Measurements from ENCODE around the gene MGRN1. TPM values are rescaled to one million over a fixed set of nuclear protein-coding genes. Genes with fewer than 3 reads are reported as not detected.

MGRN1 gene
- polyA plus RNA-seq, 3 donors: 3.7 to 48.2 (median 4.7) TPM

- Histone ChIP-seq H3K4me3 (replicated peaks in 1 of 3; ENCODE audit: low read depth in 2 of 3, low read length in 3 of 3) (no peak overlapping the region), H3K9me3 (replicated peaks in 1 of 2; ENCODE audit: control insufficient read depth in 1 of 2, insufficient read depth in 1 of 2, low read length in 2 of 2) (peaks cover 0 to 11% of the 10 kb centered on the region in 2 donors), H3K79me2 (ENCODE audit: insufficient read depth, low read length) (no peaks in the 10 kb centered on the region), H3K4me2 (replicated peaks; ENCODE audit: extremely low read depth, low read length, poor library complexity, severe bottlenecking) (no peak overlapping the region), H4K20me1 (ENCODE audit: insufficient read depth, low read length) (no peaks in the 10 kb centered on the region), H3K4me1 (ENCODE audit: control insufficient read depth in 1 of 2, insufficient read depth in 2 of 2, low read length in 2 of 2) (no peaks in the 10 kb centered on the region), H3K27ac (ENCODE audit: low read depth in 1 of 2, low read length in 2 of 2) (no peak overlapping the region), H3K9ac (ENCODE audit: insufficient read depth, low read length, poor library complexity, severe bottlenecking) (no peak overlapping the region), H3K27me3 (ENCODE audit: control insufficient read depth in 2 of 2, insufficient read depth in 2 of 2, low read length in 2 of 2) (peaks cover 0 to 9% of the 10 kb centered on the region in 2 donors), H3K36me3 (replicated peaks in 1 of 2; ENCODE audit: control insufficient read depth in 1 of 2, insufficient read depth in 2 of 2, low read length in 2 of 2) (no peaks in the 10 kb centered on the region), H2AFZ (ENCODE audit: insufficient read depth, low read depth, low read length, poor library complexity, severe bottlenecking) (no peak overlapping the region)
- no peak for TF ChIP-seq CTCF (IDR thresholded peaks at IDR 0.05)
- H3K4me3 Mint-ChIP-seq: no peak overlapping the region
- intact Hi-C loops (cut with micrococcal nuclease): loop anchor here in 1 of 2 donors (5.0 kb wide), 1 partner anchor 82 kb away; no protein-coding TSS in a partner anchor
- no peak for DNase-seq
- peaks cover 9 to 21% (median 16%) of the 10 kb centered on the region in 3 donors for H3K27me3 Mint-ChIP-seq (ENCODE audit: low read depth in 3 of 3)
- H3K4me1 Mint-ChIP-seq: peaks cover 3% of the 10 kb centered on the region
- no peaks in the 10 kb centered on the region for H3K36me3 Mint-ChIP-seq
- 100% methylated on average over 1 of the region's 6 CpGs for WGBS (ENCODE audit: insufficient coverage)
- H3K27ac Mint-ChIP-seq: no peak overlapping the region
- peaks cover 2 to 12% (median 7%) of the 10 kb centered on the region in 7 donors for H3K9me3 Mint-ChIP-seq
Measured at GRCh38 chr16:4588961-4589360, 35.7 kb upstream of the MGRN1 start.

- WGBS (ENCODE audit: insufficient coverage): no CpG with 5 or more reads among the region's 6 CpGs
- Histone ChIP-seq H3K4me3 (replicated peaks in 1 of 3; ENCODE audit: low read depth in 2 of 3, low read length in 3 of 3) (no peak overlapping the region), H4K20me1 (ENCODE audit: insufficient read depth, low read length) (no peaks in the 10 kb centered on the region), H3K9ac (ENCODE audit: insufficient read depth, low read length, poor library complexity, severe bottlenecking) (no peak overlapping the region), H3K27me3 (ENCODE audit: control insufficient read depth in 2 of 2, insufficient read depth in 2 of 2, low read length in 2 of 2) (peaks cover 0 to 8% of the 10 kb centered on the region in 2 donors), H3K27ac (ENCODE audit: low read depth in 1 of 2, low read length in 2 of 2) (no peak overlapping the region), H3K4me1 (ENCODE audit: control insufficient read depth in 1 of 2, insufficient read depth in 2 of 2, low read length in 2 of 2) (no peaks in the 10 kb centered on the region), H3K9me3 (replicated peaks in 1 of 2; ENCODE audit: control insufficient read depth in 1 of 2, insufficient read depth in 1 of 2, low read length in 2 of 2) (peaks cover 0 to 11% of the 10 kb centered on the region in 2 donors), H3K79me2 (ENCODE audit: insufficient read depth, low read length) (no peaks in the 10 kb centered on the region), H2AFZ (ENCODE audit: insufficient read depth, low read depth, low read length, poor library complexity, severe bottlenecking) (no peak overlapping the region), H3K36me3 (replicated peaks in 1 of 2; ENCODE audit: control insufficient read depth in 1 of 2, insufficient read depth in 2 of 2, low read length in 2 of 2) (no peaks in the 10 kb centered on the region), H3K4me2 (replicated peaks; ENCODE audit: extremely low read depth, low read length, poor library complexity, severe bottlenecking) (no peak overlapping the region)
- Mint-ChIP-seq H3K27ac (no peak overlapping the region), H3K4me3 (no peak overlapping the region), H3K36me3 (no peaks in the 10 kb centered on the region), H3K9me3 (peaks cover 2 to 12% (median 7%) of the 10 kb centered on the region in 7 donors), H3K4me1 (no peaks in the 10 kb centered on the region), H3K27me3 (ENCODE audit: low read depth in 3 of 3) (peaks cover 8 to 16% (median 8%) of the 10 kb centered on the region in 3 donors)
- TF ChIP-seq CTCF (IDR thresholded peaks at IDR 0.05): no peak
- no peak for DNase-seq
- intact Hi-C loops (cut with micrococcal nuclease): no loop called here
Measured at GRCh38 chr16:4591191-4591590, 33.4 kb upstream of the MGRN1 start.

Measured in CD14-positive monocyte (primary cell).